Parathyroid adenoma (tissue), 2 donors: ENCODE data around the gene RNF169.

ENCODE experiments used
- H2AFZ ChIP-seq: fragments of 300-600 bp; sonication (generic); one replicate; pipeline ENCODE4 v1.7.0; 2017; ENCODE audit warnings: antibody characterized with exemption, mild to moderate bottlenecking
- H3K27ac ChIP-seq: fragments of 300-600 bp; sonication (generic); one replicate; pipeline ENCODE4 v1.7.0; 2017
- H3K27me3 ChIP-seq: fragments of 300-600 bp; sonication (generic); one replicate; pipeline ENCODE4 v1.7.0; 2017; ENCODE audit warnings: low read length; ENCODE audit not compliant: control insufficient read depth, insufficient read depth
- H3K36me3 ChIP-seq: fragments of 300-600 bp; sonication (generic); one replicate; pipeline ENCODE4 v1.7.0; 2017; ENCODE audit warnings: low read length; ENCODE audit not compliant: control insufficient read depth, insufficient read depth
- H3K4me1 ChIP-seq: fragments of 300-600 bp; sonication (generic); one replicate; pipeline ENCODE4 v1.7.0; 2017; ENCODE audit warnings: control low read depth
- H3K4me2 ChIP-seq: fragments of 300-600 bp; sonication (generic); one replicate; pipeline ENCODE4 v1.7.0; 2017; ENCODE audit warnings: low read length
- H3K4me3 ChIP-seq: fragments of 300-600 bp; sonication (generic); one replicate; pipeline ENCODE4 v1.7.0; 2017; ENCODE audit warnings: low read depth, low read length
- H3K79me2 ChIP-seq: fragments of 300-600 bp; sonication (generic); one replicate; pipeline ENCODE4 v1.7.0; 2017; ENCODE audit warnings: control low read depth
- H3K9ac ChIP-seq: fragments of 300-600 bp; sonication (generic); one replicate; pipeline ENCODE4 v1.7.0; 2017; ENCODE audit warnings: mild to moderate bottlenecking
- H3K9me3 ChIP-seq: fragments of 300-600 bp; sonication (generic); one replicate; pipeline ENCODE4 v1.7.0; 2017; ENCODE audit warnings: low read length; ENCODE audit not compliant: control insufficient read depth
- CTCF ChIP-seq: fragments of 300-600 bp; sonication (generic); IDR thresholded peaks from one replicate; pipeline ENCODE4 v1.7.0; 2017; ENCODE audit warnings: antibody characterized with exemption, mild to moderate bottlenecking
- donor health status: primary hyperparathyroidism.

Gene RNF169

GRCh38 chr11:74777038-74777437 is 28.4 kb downstream of the RNF169 start:
- no peaks in the 10 kb centered on the region for H3K36me3 ChIP-seq
- TF ChIP-seq CTCF = no peak
- H2AFZ ChIP-seq = no peak overlapping the region
- no peaks in the 10 kb centered on the region for H3K4me1 ChIP-seq
- peaks cover 12% of the 10 kb centered on the region for H3K79me2 ChIP-seq
- H3K9ac ChIP-seq = no peak overlapping the region
- no peak overlapping the region for H3K4me2 ChIP-seq
- H3K9me3 ChIP-seq = no peaks in the 10 kb centered on the region
- no peaks in the 10 kb centered on the region for H3K27me3 ChIP-seq
- H3K27ac ChIP-seq = no peak overlapping the region
- H3K4me3 ChIP-seq = no peak overlapping the region

DNA sequence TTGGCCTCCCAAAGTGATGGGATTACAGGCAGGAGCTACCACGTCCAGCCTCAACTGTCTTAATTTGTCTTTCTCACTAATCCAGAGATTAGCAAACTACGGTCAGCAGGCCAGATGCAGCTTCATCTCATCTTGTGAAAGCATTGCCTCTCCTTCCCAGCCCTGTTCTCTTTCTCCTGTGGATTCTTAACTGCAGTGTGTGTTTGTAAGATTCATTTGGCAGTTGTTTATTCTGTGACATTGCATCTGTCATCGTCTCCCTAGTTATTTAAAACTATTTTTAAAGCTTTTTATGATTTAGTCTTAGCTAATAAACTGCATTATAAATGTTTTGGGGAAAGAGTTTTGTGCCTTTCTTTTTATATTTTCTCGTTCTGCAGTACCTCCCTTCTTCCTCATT is 29.2 kb downstream of the RNF169 start:
- H2AFZ ChIP-seq = no peak overlapping the region

DNA sequence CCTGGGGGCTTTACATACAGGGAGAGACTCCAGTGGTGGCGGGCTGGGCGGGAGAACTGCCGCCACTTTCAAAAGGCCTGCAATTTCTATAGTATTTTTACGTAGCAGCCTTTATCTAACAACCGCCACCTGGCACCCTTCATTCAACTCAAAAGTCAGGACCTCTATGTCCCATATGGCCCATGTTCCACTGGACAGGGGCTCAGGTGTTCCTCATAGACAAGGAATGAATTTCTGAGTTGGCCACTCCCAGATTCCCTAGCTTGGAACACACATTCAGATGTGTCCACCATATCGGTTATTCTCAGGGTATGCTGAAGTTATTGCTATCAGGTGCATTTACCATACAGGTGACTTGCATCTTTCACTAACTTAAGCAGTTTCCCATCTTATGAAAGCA is 29.9 kb downstream of the RNF169 start:
- no peaks in the 10 kb centered on the region for H3K27me3 ChIP-seq
- H3K4me1 ChIP-seq = no peaks in the 10 kb centered on the region
- no peak for TF ChIP-seq CTCF
- no peak overlapping the region for H3K9ac ChIP-seq
- no peaks in the 10 kb centered on the region for H3K36me3 ChIP-seq
- no peak overlapping the region for H3K4me3 ChIP-seq
- no peak overlapping the region for H3K4me2 ChIP-seq
- H3K9me3 ChIP-seq = no peaks in the 10 kb centered on the region
- no peak overlapping the region for H3K27ac ChIP-seq
- peaks cover 12% of the 10 kb centered on the region for H3K79me2 ChIP-seq
- no peak overlapping the region for H2AFZ ChIP-seq

More for the DNA sequence above, 29.2 kb downstream of the RNF169 start:
- no peak for TF ChIP-seq CTCF
- Histone ChIP-seq H3K79me2 (peaks cover 12% of the 10 kb centered on the region), H3K9ac (no peak overlapping the region), H3K36me3 (no peaks in the 10 kb centered on the region), H3K9me3 (no peaks in the 10 kb centered on the region), H3K4me3 (no peak overlapping the region), H3K4me2 (no peak overlapping the region), H3K27ac (no peak overlapping the region), H3K27me3 (no peaks in the 10 kb centered on the region), H3K4me1 (no peaks in the 10 kb centered on the region)

DNA sequence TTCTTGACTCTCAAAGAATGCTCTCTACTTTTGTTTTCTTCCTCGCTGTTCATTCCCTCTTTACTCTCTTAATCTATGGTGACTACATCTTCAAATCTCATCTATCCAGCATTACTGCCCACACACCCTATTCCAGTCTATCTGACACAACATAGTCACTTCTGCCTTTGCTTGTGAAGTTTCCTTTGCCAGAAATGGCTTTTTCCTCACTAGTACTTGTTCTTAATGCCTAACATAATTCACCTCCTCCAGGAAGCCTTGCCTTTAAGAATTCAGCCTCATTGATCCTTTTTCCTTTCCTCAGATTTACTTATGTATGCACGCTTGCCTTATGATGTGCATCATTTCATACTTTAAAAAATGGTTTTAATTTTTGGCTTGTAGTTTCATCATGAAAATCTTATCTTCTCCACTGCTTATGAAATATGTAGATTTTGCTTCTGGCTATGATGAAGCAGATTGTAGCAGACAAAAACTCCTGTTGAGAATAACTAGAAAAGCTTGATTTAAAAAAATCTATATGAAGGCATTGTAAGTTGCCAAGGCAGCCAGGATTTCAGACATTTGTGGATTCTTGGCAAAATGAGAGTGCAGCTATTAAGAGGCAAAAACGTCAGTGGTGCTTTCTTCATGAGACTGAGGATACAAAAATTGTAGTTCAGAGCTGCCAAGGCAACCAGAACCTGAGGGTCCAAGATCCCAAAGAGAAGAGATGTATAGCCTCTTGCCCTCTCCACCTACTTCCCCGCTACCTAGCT is 31.8 kb downstream of the RNF169 start:
- Histone ChIP-seq H3K9me3 (no peaks in the 10 kb centered on the region), H3K9ac (no peak overlapping the region), H3K27me3 (no peaks in the 10 kb centered on the region), H3K27ac (no peak overlapping the region), H3K4me2 (no peak overlapping the region), H3K79me2 (peaks cover 9% of the 10 kb centered on the region), H3K4me3 (no peak overlapping the region), H3K36me3 (no peaks in the 10 kb centered on the region), H3K4me1 (no peaks in the 10 kb centered on the region), H2AFZ (no peak overlapping the region)
- no peak for TF ChIP-seq CTCF

- no peak for TF ChIP-seq CTCF
- no peak overlapping the region for H3K4me2 ChIP-seq
- no peaks in the 10 kb centered on the region for H3K9me3 ChIP-seq
- H3K36me3 ChIP-seq = no peaks in the 10 kb centered on the region
- no peaks in the 10 kb centered on the region for H3K27me3 ChIP-seq
- no peaks in the 10 kb centered on the region for H3K4me1 ChIP-seq
- H3K79me2 ChIP-seq = peaks cover 7% of the 10 kb centered on the region
- no peak overlapping the region for H3K9ac ChIP-seq
- no peak overlapping the region for H3K27ac ChIP-seq
- no peak overlapping the region for H3K4me3 ChIP-seq
- H2AFZ ChIP-seq = no peak overlapping the region
These were observed 34.7 kb downstream of the RNF169 start for GRCh38 chr11:74783241-74783871.
